A673 (cell line): ENCODE data around the gene CDH4. TPM values are rescaled to one million over a fixed set of nuclear protein-coding genes. Genes with fewer than 3 reads are reported as not detected.
"Not testable (repeated sequence)": the region's sequence is repeated elsewhere in the genome, so short reads cannot be mapped to it uniquely, and the experiment has no call there.

ENCODE experiments used
- BruUV-seq: library from RNA; stranded (reverse); fragments of 400-500 nt; replicated peaks from 2 replicates; lab custom pipeline; 2021; lab: Mats Ljungman, UMichigan
- CTCF ChIA-PET: fragments of 300-600 bp; sonication (Branson Sonifier 250); formaldehyde crosslinking; loops from one replicate; lab custom pipeline; 2022; ENCODE audit warnings: antibody characterized with exemption; lab: Charles Lee
- POLR2A ChIA-PET: fragments of 300-600 bp; sonication (Branson Sonifier 250); formaldehyde crosslinking; loops from one replicate; lab custom pipeline; 2022; ENCODE audit warnings: antibody characterized with exemption; ENCODE audit not compliant: low non-redundant PET; lab: Charles Lee
- DNase-seq: peaks from one replicate; pipeline ENCODE4 v3.0.0-alpha.2; 2015; ENCODE audit warnings: low spot score
- H3K27ac ChIP-seq: fragments of 200-600 bp; sonication (generic); 2 replicates; pipeline ENCODE4 v1.5.1; 2016; ENCODE audit warnings: mixed run types, low read depth, mild to moderate bottlenecking, mixed read lengths, antibody characterized with exemption, low read length; ENCODE audit not compliant: poor library complexity, severe bottlenecking
- H3K27me3 ChIP-seq: fragments of 200-600 bp; sonication (generic); replicated peaks from 2 replicates; pipeline ENCODE4 v1.6.1; 2017; ENCODE audit warnings: mixed run types, low read depth, mild to moderate bottlenecking, mixed read lengths, antibody characterized with exemption, low read length; ENCODE audit not compliant: insufficient read depth, poor library complexity
- H3K36me3 ChIP-seq: fragments of 200-600 bp; sonication (generic); 2 replicates; pipeline ENCODE4 v1.6.1; 2016; ENCODE audit warnings: mixed run types, mild to moderate bottlenecking, mixed read lengths, antibody characterized with exemption, low read length; ENCODE audit not compliant: insufficient read depth, poor library complexity, severe bottlenecking
- H3K4me1 ChIP-seq: fragments of 200-600 bp; sonication (generic); 2 replicates; pipeline ENCODE4 v1.6.1; 2017; ENCODE audit warnings: mixed run types, mild to moderate bottlenecking, mixed read lengths, antibody characterized with exemption, low read length; ENCODE audit not compliant: insufficient read depth, poor library complexity, severe bottlenecking
- H3K4me3 ChIP-seq: fragments of 200-600 bp; sonication (generic); 2 replicates; pipeline ENCODE4 v1.5.1; 2016; ENCODE audit warnings: low read depth, mixed run types, mild to moderate bottlenecking, mixed read lengths, low read length; ENCODE audit not compliant: poor library complexity, severe bottlenecking
- H3K9me3 ChIP-seq: fragments of 200-600 bp; sonication (generic); 2 replicates; pipeline ENCODE4 v1.6.1; 2016; ENCODE audit warnings: mixed run types, low read depth, mild to moderate bottlenecking, mixed read lengths, antibody characterized with exemption, low read length; ENCODE audit not compliant: poor library complexity, severe bottlenecking
- EZH2 ChIP-seq: fragments of 200-600 bp; sonication (generic); IDR thresholded peaks from 2 replicates; pipeline ENCODE4 v1.6.1; 2017; ENCODE audit warnings: borderline replicate concordance, low read depth, mild to moderate bottlenecking, mixed read lengths, antibody characterized with exemption, low read length; ENCODE audit not compliant: poor library complexity, severe bottlenecking
- intact Hi-C: fragments of 100-400 bp; cut with micrococcal nuclease; formaldehyde crosslinking; loops from one replicate; pipeline ENCODE4 v1.10.0; 2022; ENCODE audit not compliant: unreplicated experiment
- total RNA-seq: library from RNA; stranded (reverse); gene quantifications from 2 replicates; pipeline ENCODE4 v1.2.3, GENCODE V29; 2021
- TF ChIP-seq, protein P1 (sequence below): fragments of 300-800, 200-600 bp; sonication (generic); conservative IDR thresholded peaks from 2 replicates; pipeline ENCODE4 v1.5.1; 2017; ENCODE audit warnings: low read depth, mild to moderate bottlenecking, antibody characterized with exemption, low read length, moderate library complexity, mixed read lengths

CDH4 gene
- total RNA-seq, 1 experiment from 2014 or later = 8.3 TPM

DNA sequence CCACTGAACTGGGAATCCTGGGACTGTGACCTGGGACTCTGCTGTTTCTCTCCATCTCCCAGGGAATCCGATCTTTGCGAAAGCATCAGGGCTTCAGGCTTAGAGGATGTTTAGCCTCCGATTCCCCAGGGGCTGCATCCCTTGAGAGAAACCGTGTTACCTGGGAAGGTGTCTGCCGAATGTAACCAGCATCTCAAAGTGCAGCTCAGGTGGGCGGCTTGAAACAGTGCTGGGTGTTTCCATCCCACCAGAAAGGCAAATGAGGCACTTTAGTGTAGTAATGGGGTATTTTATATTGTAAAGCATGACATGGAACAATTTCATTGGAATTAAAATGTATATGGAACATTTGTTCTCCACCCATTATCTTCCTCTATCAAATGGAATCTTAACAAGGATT is 15.2 kb downstream of the CDH4 start:
- ChIA-PET CTCF (no interaction called here), POLR2A (no interaction called here)
- intact Hi-C loops = no loop called here
- TF ChIP-seq, protein P1, sequence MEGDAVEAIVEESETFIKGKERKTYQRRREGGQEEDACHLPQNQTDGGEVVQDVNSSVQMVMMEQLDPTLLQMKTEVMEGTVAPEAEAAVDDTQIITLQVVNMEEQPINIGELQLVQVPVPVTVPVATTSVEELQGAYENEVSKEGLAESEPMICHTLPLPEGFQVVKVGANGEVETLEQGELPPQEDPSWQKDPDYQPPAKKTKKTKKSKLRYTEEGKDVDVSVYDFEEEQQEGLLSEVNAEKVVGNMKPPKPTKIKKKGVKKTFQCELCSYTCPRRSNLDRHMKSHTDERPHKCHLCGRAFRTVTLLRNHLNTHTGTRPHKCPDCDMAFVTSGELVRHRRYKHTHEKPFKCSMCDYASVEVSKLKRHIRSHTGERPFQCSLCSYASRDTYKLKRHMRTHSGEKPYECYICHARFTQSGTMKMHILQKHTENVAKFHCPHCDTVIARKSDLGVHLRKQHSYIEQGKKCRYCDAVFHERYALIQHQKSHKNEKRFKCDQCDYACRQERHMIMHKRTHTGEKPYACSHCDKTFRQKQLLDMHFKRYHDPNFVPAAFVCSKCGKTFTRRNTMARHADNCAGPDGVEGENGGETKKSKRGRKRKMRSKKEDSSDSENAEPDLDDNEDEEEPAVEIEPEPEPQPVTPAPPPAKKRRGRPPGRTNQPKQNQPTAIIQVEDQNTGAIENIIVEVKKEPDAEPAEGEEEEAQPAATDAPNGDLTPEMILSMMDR = no peak
- no peak for TF ChIP-seq EZH2
- no peak overlapping the region for H3K27ac ChIP-seq
- H3K4me1 ChIP-seq = peaks cover 8% of the 10 kb centered on the region
- H3K36me3 ChIP-seq = no peaks in the 10 kb centered on the region
- peaks cover 12% of the 10 kb centered on the region for H3K27me3 ChIP-seq
- H3K9me3 ChIP-seq = no peaks in the 10 kb centered on the region
- no TSS peak for BruUV-seq
- no peak for DNase-seq
- no peak overlapping the region for H3K4me3 ChIP-seq

DNA sequence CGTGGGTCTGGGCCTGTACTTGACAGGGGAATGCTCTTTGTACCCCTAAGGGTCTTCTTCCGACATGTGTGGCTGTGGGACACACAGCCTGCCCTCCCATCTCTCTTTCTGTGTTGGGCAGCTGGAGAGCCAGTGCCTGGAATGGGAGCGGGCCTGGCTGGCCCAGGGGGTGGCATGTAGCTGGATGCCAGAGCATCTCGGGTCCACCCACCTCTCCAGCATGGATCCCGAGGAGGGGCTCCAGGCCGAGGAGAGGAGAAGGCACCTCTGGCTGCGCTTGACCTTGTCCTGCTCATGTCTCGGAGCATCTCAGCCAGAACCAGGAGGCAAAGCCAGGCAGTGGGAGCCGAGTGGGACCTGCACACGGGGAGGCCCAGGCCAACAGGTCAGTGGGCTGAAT is 16.0 kb downstream of the CDH4 start:
- Histone ChIP-seq H3K9me3 (no peaks in the 10 kb centered on the region), H3K27me3 (peaks cover 12% of the 10 kb centered on the region), H3K36me3 (no peaks in the 10 kb centered on the region), H3K27ac (no peak overlapping the region), H3K4me3 (no peak overlapping the region), H3K4me1 (peaks cover 8% of the 10 kb centered on the region)
- ChIA-PET CTCF (no interaction called here), POLR2A (no interaction called here)
- no peak for DNase-seq
- intact Hi-C loops = no loop called here
- no peak for TF ChIP-seq EZH2
- TF ChIP-seq, protein P1 = no peak
- BruUV-seq = no TSS peak

DNA sequence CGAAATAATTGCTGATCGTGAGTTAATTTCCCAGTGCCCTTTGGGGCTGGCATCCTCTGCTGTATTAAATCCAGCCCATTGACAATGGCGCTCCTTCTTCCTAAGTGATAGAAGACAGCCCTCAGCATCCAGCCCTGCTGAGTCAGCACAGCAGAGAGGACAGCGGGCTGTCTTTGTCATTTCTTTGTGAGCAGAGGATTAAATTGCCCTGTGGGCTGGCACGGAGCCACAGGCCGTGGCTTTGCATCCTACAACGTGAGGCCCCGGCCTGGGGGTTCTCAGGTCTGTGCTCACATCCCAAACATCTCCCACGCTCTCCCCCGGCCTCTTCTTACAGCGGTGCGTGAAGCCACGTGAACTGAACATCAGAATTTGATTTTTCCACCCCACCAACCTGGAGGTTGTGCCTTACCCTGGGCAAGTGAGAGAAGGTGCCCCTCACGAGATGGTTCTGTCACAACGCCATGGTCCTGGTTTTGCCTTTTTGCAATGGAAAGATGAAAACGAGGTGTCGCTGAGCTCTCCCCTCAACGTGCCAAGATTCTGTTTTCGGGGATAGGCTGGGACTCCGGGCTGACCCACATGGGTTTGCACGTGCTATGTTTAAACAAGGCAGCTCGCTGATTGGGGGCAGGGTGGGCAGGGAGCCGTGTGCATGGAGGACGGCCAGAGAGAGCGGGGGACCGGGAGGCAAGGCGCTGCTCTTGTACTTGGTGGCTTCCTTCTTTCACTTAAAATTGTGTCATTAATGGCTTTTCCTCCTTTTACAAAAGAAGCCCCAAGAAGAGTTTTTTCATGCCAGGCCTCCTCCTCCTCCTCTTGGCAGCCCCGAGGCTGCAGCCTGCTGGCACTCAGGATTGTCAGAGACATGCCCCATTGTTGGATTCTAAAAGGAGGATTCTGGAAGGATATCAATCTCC is 19.5 kb downstream of the CDH4 start:
- ChIA-PET POLR2A (no interaction called here), CTCF (interaction anchor here (0.6 kb wide), 1 partner anchor 1194 kb away, joined by 6 read pairs; no protein-coding TSS in a partner anchor)
- peaks cover 8% of the 10 kb centered on the region for H3K4me1 ChIP-seq
- H3K36me3 ChIP-seq = no peaks in the 10 kb centered on the region
- no peaks in the 10 kb centered on the region for H3K9me3 ChIP-seq
- no peak overlapping the region for H3K4me3 ChIP-seq
- intact Hi-C loops = loop anchor here (1.0 kb wide), 1 partner anchor 19 kb away; the partner anchor contains the start of gene CDH4
- H3K27ac ChIP-seq = no peak overlapping the region
- BruUV-seq = no TSS peak
- peaks cover 12% of the 10 kb centered on the region for H3K27me3 ChIP-seq
- DNase-seq = peak; percentile 80
- no peak for TF ChIP-seq EZH2
- TF ChIP-seq, protein P1 = no peak

DNA sequence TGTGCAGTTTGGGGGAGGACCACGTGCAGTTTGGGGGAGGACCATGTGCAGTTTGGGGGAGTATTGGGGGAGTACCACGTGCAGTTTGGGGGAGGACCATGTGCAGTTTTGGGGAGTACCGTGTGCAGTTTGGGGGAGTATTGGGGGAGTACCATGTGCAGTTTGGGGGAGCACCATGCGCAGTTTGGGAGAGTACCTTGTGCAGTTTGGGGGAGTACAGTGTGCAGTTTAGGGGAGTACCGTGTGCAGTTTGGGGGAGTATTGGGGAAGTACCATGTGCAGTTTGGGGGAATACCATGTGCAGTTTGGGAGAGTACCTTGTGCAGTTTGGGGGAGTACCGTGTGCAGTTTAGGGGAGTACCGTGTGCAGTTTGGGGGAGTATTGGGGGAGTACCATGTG is 21.0 kb downstream of the CDH4 start:
- H3K36me3 ChIP-seq, DNase-seq, H3K27me3 ChIP-seq, H3K4me1 ChIP-seq, POLR2A ChIA-PET, H3K4me3 ChIP-seq, intact Hi-C loops, CTCF ChIA-PET, H3K27ac ChIP-seq, BruUV-seq, H3K9me3 ChIP-seq: not testable (repeated sequence)

DNA sequence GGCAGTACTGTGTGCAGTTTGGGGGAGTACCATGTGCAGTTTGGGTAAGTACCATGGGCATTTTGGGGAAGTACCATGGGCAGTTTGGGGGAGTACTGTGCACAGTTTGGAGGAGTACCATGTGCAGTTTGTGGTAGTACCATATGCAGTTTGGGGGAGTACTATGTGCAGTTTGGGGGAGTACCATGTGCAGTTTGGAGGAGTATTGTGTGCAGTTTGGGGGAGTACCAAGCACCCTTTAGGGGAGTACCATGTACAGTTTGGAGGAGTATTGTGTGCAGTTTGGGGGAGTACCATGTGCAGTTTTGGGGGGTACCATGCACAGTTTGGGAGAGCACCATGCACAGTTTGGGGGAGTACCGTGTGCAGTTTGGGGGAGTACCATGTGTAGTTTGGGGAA is 21.6 kb downstream of the CDH4 start:
- POLR2A ChIA-PET, BruUV-seq, H3K4me3 ChIP-seq, H3K36me3 ChIP-seq, H3K4me1 ChIP-seq, CTCF ChIA-PET, intact Hi-C loops, H3K27me3 ChIP-seq, H3K9me3 ChIP-seq, DNase-seq, H3K27ac ChIP-seq: not testable (repeated sequence)
